ENCODE measurements around the gene P2RX3. TPM values are rescaled to one million over a fixed set of nuclear protein-coding genes. Genes with fewer than 3 reads are reported as not detected.

Gene P2RX3
- total RNA-seq, 1 donor from 2014 or later, result not detected

GRCh38 chr11:57349491-57350274 is 11.5 kb downstream of the P2RX3 start:
- Histone ChIP-seq H3K4me3 (no peak overlapping the region), H3K4me1 (peaks cover 9% of the 10 kb centered on the region), H3K27me3 (ENCODE audit: low read depth) (no peaks in the 10 kb centered on the region), H3K36me3 (no peaks in the 10 kb centered on the region), H3K9me3 (no peaks in the 10 kb centered on the region), H3K27ac (no peak overlapping the region)
- DNase-seq, result peak; percentile 79
- intact Hi-C loops (cut with DNase I), result no loop called here
- TF ChIP-seq CTCF (IDR thresholded peaks at IDR 0.05), result peak; percentile 94
- ATAC-seq, result peak; percentile 70 to 77

GRCh38 chr11:57353036-57353435 is 14.9 kb downstream of the P2RX3 start:
- Histone ChIP-seq H3K27me3 (ENCODE audit: low read depth) (no peaks in the 10 kb centered on the region), H3K36me3 (no peaks in the 10 kb centered on the region), H3K4me1 (peaks cover 14% of the 10 kb centered on the region), H3K9me3 (no peaks in the 10 kb centered on the region), H3K27ac (no peak overlapping the region), H3K4me3 (no peak overlapping the region)
- DNase-seq (no peak), ATAC-seq (no peak)
- TF ChIP-seq CTCF (IDR thresholded peaks at IDR 0.05), result no peak
- intact Hi-C loops (cut with DNase I), result no loop called here

GRCh38 chr11:57353446-57353845 is 15.3 kb downstream of the P2RX3 start:
- no peaks in the 10 kb centered on the region for H3K36me3 ChIP-seq
- no peak for ATAC-seq
- H3K9me3 ChIP-seq, result no peaks in the 10 kb centered on the region
- no peak for DNase-seq
- peaks cover 14% of the 10 kb centered on the region for H3K4me1 ChIP-seq
- no peak for TF ChIP-seq CTCF (IDR thresholded peaks at IDR 0.05)
- no peaks in the 10 kb centered on the region for H3K27me3 ChIP-seq (ENCODE audit: low read depth)
- intact Hi-C loops (cut with DNase I), result no loop called here
- no peak overlapping the region for H3K4me3 ChIP-seq
- no peak overlapping the region for H3K27ac ChIP-seq

- DNase-seq, result no peak
- Histone ChIP-seq H3K4me1 (peaks cover 14% of the 10 kb centered on the region), H3K4me3 (no peak overlapping the region), H3K27me3 (ENCODE audit: low read depth) (no peaks in the 10 kb centered on the region), H3K36me3 (no peaks in the 10 kb centered on the region), H3K9me3 (no peaks in the 10 kb centered on the region), H3K27ac (no peak overlapping the region)
- peak in 1 of 2 donors; percentile 31 for ATAC-seq
- TF ChIP-seq CTCF (IDR thresholded peaks at IDR 0.05), result no peak
- intact Hi-C loops (cut with DNase I), result no loop called here
These were observed 15.7 kb downstream of the P2RX3 start for GRCh38 chr11:57353852-57354251.

GRCh38 chr11:57354699-57355098 is 16.5 kb downstream of the P2RX3 start:
- Histone ChIP-seq H3K36me3 (no peaks in the 10 kb centered on the region), H3K4me3 (no peak overlapping the region), H3K27ac (no peak overlapping the region), H3K9me3 (no peaks in the 10 kb centered on the region), H3K4me1 (peaks cover 10% of the 10 kb centered on the region), H3K27me3 (ENCODE audit: low read depth) (no peaks in the 10 kb centered on the region)
- DNase-seq (no peak), ATAC-seq (no peak)
- intact Hi-C loops (cut with DNase I), result no loop called here
- TF ChIP-seq CTCF (IDR thresholded peaks at IDR 0.05), result no peak
